Mucosa of descending colon (tissue), 3 donors: Measurements from ENCODE around the gene CTSZ. TPM values are rescaled to one million over a fixed set of nuclear protein-coding genes. Genes with fewer than 3 reads are reported as not detected.
A peak's percentile ranks its signal among the peaks of the same experiment; 100 is the strongest.

Source experiments
- ATAC-seq: fragments of 200-7000 bp; cut with Tn5 transposase; one replicate; pipeline ENCODE4 v1.9.1; 2020; ENCODE audit warnings: mild to moderate bottlenecking, moderate library complexity
- DNase-seq, 3 donors: peaks; one replicate each; pipeline ENCODE4 v3.0.0-alpha.2; 2020
- H3K36me3 ChIP-seq: fragments of 200-600 bp; one replicate; pipeline ENCODE4 v1.8.0; 2021; ENCODE audit warnings: low read depth, mild to moderate bottlenecking
- H3K4me1 ChIP-seq: fragments of 200-600 bp; one replicate; pipeline ENCODE4 v1.8.0; 2021; ENCODE audit warnings: low read depth, mild to moderate bottlenecking
- H3K4me3 ChIP-seq: fragments of 200-600 bp; one replicate; pipeline ENCODE4 v1.8.0; 2021; ENCODE audit warnings: mild to moderate bottlenecking
- H3K9me3 ChIP-seq: fragments of 200-600 bp; one replicate; pipeline ENCODE4 v1.8.0; 2021; ENCODE audit warnings: mild to moderate bottlenecking
- CTCF ChIP-seq: fragments of 200-600 bp; IDR thresholded peaks from one replicate; pipeline ENCODE4 v1.8.0; 2022; ENCODE audit warnings: antibody characterized with exemption, mild to moderate bottlenecking
- intact Hi-C, 2 donors: fragments of 100-400 bp; cut with DNase I in 1 of 2; cut with micrococcal nuclease in 1 of 2; formaldehyde crosslinking; loops; one replicate each; pipeline versions ENCODE4 v1.11.0 to v1.11.1; 2022; cut with DNase I, micrococcal nuclease
- total RNA-seq, 3 donors: library from RNA; stranded (reverse); fragmentation: NEBNext Ultra II Directional in 2 of 3; extraction: Animal tissue kit (Norgen Biotek cat#: 25700) in 2 of 3; gene quantifications; one replicate each; pipeline versions ENCODE4 v1.2.1 to v1.2.4, GENCODE V29; 2021 to 2023
- donor health status: DM: no; HTN: no; CAD: no; lungs with moderate emphysema.
- donor health status: DM: no; HTN: no; CAD: no.
- donor health status: DM: no; HTN: yes; CAD: no.

The CTSZ gene
- total RNA-seq, 3 donors from 2014 or later: 269 to 272 (median 271) TPM

GRCh38 chr20:59000326-59000725 lies 6.7 kb downstream of the CTSZ start:
- DNase-seq (no peak), ATAC-seq (no peak)
- TF ChIP-seq CTCF: no peak
- H3K4me3 ChIP-seq: no peak overlapping the region
- intact Hi-C loops: no loop called here
- H3K4me1 ChIP-seq: peaks cover 22% of the 10 kb centered on the region
- H3K36me3 ChIP-seq: peaks cover 10% of the 10 kb centered on the region
- no peaks in the 10 kb centered on the region for H3K9me3 ChIP-seq

GRCh38 chr20:58998656-58999055 lies 8.4 kb downstream of the CTSZ start:
- Histone ChIP-seq H3K36me3 (peaks cover 10% of the 10 kb centered on the region), H3K4me1 (peaks cover 6% of the 10 kb centered on the region), H3K4me3 (no peak overlapping the region), H3K9me3 (no peaks in the 10 kb centered on the region)
- no peak for ATAC-seq
- no peak for DNase-seq
- no peak for TF ChIP-seq CTCF
- intact Hi-C loops: no loop called here

DNA sequence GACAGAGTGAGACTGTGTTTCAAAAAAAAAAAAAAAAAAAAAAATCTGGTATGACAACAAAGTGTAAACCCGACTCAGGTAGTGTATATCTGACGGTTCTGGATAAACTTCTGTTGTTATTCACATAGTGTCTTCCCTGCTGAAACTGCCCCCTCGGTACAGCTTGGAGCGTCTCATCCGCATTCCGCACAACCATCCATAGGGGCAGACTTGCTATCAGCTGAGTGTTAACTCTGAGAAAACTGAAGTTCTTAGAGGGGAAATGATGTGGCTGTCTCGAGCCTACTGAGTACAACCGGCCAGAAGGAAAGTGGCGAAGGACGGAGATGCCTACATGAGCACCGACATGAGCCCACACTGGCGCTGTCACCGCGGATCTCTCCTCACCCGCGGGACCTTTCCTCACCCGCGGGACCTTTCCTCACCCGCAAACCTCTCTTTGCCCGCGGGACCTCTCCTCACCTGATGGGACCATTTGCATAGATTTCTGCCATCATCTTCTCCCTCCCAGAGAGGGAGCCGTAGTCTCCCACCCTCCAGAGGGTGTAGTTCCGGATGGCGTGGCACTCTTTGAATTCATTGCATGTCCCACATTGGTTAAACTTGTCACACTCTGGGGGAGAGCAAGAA lies 9.8 kb downstream of the CTSZ start:
- Histone ChIP-seq H3K4me3 (no peak overlapping the region), H3K9me3 (no peaks in the 10 kb centered on the region), H3K36me3 (peaks cover 10% of the 10 kb centered on the region), H3K4me1 (no peaks in the 10 kb centered on the region)
- DNase-seq: no peak
- no peak for TF ChIP-seq CTCF
- intact Hi-C loops: no loop called here
- no peak for ATAC-seq

DNA sequence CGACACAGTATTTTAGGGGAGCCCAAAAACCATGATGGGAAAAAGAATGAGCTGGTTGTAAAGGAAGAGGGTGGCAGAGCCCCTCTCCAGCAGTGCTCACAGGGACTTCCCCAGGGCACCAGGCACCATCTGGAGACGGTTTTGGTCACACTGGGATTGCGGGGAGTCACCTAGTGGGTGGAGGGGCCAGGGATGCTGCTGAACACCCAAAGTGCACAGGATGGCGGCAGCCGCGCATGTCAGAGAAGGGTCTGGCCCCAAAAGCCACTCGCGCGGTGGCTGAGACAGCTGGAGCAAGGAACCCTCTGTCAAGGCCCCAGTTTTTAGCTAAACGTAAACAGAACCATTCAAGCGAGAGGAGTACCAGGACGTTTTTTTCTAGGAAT lies 10.8 kb downstream of the CTSZ start:
- Histone ChIP-seq H3K9me3 (no peaks in the 10 kb centered on the region), H3K4me3 (no peak overlapping the region), H3K4me1 (no peaks in the 10 kb centered on the region), H3K36me3 (peaks cover 10% of the 10 kb centered on the region)
- no peak for ATAC-seq
- intact Hi-C loops: no loop called here
- TF ChIP-seq CTCF: no peak
- no peak for DNase-seq

DNA sequence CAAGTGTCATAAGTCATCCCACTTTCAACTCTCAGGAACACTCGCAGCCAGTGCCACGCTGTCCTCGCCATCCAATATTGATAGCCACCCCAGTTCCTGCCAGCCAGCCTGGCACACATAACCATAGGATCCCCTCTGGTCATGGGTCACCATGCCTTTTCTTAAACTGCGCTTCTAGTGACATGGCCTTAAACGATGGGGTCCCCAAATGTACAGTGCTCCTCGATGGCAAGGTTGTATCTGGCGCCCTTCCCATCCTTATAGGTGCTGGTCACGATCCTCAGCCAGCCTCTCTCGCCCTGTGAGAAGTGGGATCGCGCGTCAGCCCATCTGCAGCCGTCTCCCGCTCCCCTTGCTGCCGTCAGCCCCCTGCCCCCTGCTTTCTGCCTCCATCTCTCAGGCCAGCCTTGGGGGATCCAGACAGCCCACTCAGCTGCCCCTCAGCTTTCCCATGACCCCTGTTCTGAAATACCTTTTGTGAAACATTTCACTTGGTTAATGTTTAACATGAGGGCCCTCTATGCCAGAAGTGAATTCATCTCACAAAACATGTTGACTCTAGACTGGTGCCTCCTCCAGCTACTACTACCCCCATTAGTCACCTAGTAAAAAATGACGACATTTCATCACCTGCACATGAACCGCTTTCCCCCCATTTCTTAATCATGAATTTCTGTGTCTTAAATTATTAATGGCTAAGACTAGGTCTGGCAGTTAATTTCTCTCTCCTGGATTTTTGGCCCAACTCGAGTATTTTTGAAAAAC lies 11.4 kb downstream of the CTSZ start:
- H3K4me3 ChIP-seq: no peak overlapping the region
- H3K9me3 ChIP-seq: no peaks in the 10 kb centered on the region
- ATAC-seq: no peak
- TF ChIP-seq CTCF: no peak
- peaks cover 12% of the 10 kb centered on the region for H3K36me3 ChIP-seq
- peak in 1 of 3 donors; percentile 19 for DNase-seq
- no peaks in the 10 kb centered on the region for H3K4me1 ChIP-seq
- intact Hi-C loops: no loop called here
